Skin epidermis (tissue), 12 donors: Measurements from ENCODE around the gene ZBTB14.

Source experiments
- H3K27ac ChIP-seq, 21 experiments: fragments of 200-600 bp; sonication (generic) in 11 of 21; one replicate each; pipeline ENCODE4 v1.5.0; 2020; ENCODE audit warnings: mild to moderate bottlenecking in 3 of 21, inconsistent platforms in 2 of 21, moderate library complexity in 2 of 21
- H3K4me3 ChIP-seq, 7 experiments: fragments of 200-600 bp; sonication (generic) in 2 of 7; one replicate each; pipeline ENCODE4 v1.5.0; 2020; ENCODE audit warnings: inconsistent platforms in 2 of 7, mild to moderate bottlenecking in 2 of 7, moderate library complexity in 1 of 7

ZBTB14 gene, protein sequence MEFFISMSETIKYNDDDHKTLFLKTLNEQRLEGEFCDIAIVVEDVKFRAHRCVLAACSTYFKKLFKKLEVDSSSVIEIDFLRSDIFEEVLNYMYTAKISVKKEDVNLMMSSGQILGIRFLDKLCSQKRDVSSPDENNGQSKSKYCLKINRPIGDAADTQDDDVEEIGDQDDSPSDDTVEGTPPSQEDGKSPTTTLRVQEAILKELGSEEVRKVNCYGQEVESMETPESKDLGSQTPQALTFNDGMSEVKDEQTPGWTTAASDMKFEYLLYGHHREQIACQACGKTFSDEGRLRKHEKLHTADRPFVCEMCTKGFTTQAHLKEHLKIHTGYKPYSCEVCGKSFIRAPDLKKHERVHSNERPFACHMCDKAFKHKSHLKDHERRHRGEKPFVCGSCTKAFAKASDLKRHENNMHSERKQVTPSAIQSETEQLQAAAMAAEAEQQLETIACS

GRCh38 chr18:5295231-5295920 lies at the start of gene ZBTB14:
Gene ZBTB14, minus strand, starts transcription at chr18:5295726. Its CDS starts 2,480 bp downstream, at chr18:5293246.
- Histone ChIP-seq H3K4me3 (peak within 1 kb of the TSS; percentile 59 to 92 (median 86)), H3K27ac (peak within 1 kb of the TSS; percentile 88 to 100 (median 99))

- H3K4me3 ChIP-seq = no peak overlapping the region
These were observed 43.8 kb upstream of the ZBTB14 start for GRCh38 chr18:5339202-5339834.

GRCh38 chr18:5334456-5335075 lies 39.0 kb upstream of the ZBTB14 start:
- no peak overlapping the region for H3K4me3 ChIP-seq
- H3K27ac ChIP-seq = no peak overlapping the region

More at GRCh38 chr18:5339202-5339834, 43.8 kb upstream of the ZBTB14 start:
- H3K27ac ChIP-seq = no peak overlapping the region

- Histone ChIP-seq H3K27ac (no peak overlapping the region), H3K4me3 (no peak overlapping the region)
These were observed 22.7 kb upstream of the ZBTB14 start for GRCh38 chr18:5318061-5318700.

GRCh38 chr18:5317186-5317585 lies 21.7 kb upstream of the ZBTB14 start:
- Histone ChIP-seq H3K27ac (no peak overlapping the region), H3K4me3 (no peak overlapping the region)

GRCh38 chr18:5315838-5316237 lies 20.3 kb upstream of the ZBTB14 start:
- no peak overlapping the region for H3K27ac ChIP-seq
- H3K4me3 ChIP-seq = no peak overlapping the region

GRCh38 chr18:5311301-5311989 lies 15.9 kb upstream of the ZBTB14 start:
- H3K27ac ChIP-seq = no peak overlapping the region
- no peak overlapping the region for H3K4me3 ChIP-seq

GRCh38 chr18:5309888-5310470 lies 14.5 kb upstream of the ZBTB14 start:
- H3K27ac ChIP-seq = peak overlapping the region in 7 of 21 experiments; percentile 5 to 58 (median 30)
- peak overlapping the region in 1 of 7 experiments; percentile 11 for H3K4me3 ChIP-seq

- no peak overlapping the region for H3K27ac ChIP-seq
- H3K4me3 ChIP-seq = no peak overlapping the region
These were observed 10.3 kb upstream of the ZBTB14 start for GRCh38 chr18:5305835-5306234.

GRCh38 chr18:5304232-5304631 lies 8.7 kb upstream of the ZBTB14 start:
- no peak overlapping the region for H3K4me3 ChIP-seq
- no peak overlapping the region for H3K27ac ChIP-seq

DNA sequence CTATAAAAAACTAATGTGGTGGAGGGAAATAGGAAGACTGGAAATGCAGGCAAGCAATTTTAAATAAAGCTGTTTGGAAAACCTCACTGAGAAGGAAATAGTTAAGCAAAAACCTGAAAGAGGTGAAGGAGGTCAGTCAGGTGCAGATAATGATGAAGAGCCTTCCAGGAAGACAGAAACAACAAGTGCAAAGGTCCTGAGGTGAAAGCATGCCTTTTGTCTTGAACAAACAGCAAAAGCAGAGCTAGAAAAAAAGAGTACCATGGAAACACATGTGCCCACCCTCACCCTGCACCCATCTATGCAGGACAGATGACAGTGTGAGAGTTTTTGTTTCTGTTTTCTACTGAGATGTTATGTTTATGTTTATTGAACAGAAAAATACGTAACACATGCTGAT lies 8.1 kb upstream of the ZBTB14 start:
- H3K4me3 ChIP-seq = no peak overlapping the region
- no peak overlapping the region for H3K27ac ChIP-seq

DNA sequence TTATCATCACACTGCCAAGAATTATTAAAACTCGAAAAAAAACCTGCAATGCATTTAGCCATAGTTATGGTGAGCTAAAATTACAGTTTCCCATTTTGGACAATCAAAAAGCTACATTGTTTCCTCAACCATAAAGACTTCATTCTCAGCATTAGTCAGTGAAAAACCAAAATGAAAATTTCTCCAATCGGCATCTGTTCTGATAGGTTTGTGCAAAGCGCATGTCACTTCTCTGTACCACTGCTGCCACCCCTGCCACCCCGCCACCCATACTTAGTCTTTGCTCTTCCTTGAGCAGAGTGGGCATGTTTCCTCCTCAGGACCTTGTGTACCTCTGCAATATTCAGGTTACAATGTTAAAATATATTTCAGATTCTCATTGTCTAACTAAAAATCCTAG lies 7.1 kb upstream of the ZBTB14 start:
- no peak overlapping the region for H3K27ac ChIP-seq
- no peak overlapping the region for H3K4me3 ChIP-seq

GRCh38 chr18:5300476-5301010 lies 5.0 kb upstream of the ZBTB14 start:
- Histone ChIP-seq H3K27ac (no peak overlapping the region), H3K4me3 (no peak overlapping the region)

DNA sequence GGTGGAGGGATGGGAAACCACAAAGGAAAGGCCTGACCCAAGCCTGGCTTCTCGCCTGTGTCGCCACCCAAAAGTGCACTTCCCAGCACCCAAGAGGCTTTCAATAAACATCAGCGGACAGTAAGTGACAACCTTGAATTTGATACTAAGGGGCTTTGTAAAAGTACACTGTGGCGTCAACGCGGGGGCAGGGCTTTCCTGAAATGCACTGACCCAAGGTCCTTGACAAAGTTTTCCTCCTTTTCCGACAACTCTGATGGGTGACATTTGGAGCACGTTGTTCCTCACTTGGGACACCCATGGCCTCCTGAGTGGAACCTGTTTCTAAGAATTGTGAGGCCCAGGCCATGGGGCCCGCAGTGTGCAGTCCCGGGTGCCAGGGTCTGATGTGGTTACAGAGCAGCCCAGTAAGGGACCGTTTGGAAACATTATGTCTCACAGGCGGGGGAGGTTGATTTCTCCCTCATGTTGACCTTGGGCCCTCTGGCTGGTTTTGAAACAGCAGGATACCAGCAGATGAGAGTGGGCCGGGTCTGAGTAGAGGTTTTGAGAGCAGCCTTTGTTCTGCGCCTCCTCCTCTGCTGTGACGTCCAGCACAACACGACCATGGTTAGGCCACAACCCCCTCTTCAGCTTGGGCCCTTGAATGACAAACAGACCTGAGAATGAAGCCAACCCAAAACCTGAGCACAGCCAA lies 2.8 kb upstream of the ZBTB14 start:
- H3K4me3 ChIP-seq = no peak overlapping the region
- H3K27ac ChIP-seq = no peak overlapping the region

GRCh38 chr18:5297597-5297996 lies 2.1 kb upstream of the ZBTB14 start:
- H3K4me3 ChIP-seq = no peak overlapping the region

DNA sequence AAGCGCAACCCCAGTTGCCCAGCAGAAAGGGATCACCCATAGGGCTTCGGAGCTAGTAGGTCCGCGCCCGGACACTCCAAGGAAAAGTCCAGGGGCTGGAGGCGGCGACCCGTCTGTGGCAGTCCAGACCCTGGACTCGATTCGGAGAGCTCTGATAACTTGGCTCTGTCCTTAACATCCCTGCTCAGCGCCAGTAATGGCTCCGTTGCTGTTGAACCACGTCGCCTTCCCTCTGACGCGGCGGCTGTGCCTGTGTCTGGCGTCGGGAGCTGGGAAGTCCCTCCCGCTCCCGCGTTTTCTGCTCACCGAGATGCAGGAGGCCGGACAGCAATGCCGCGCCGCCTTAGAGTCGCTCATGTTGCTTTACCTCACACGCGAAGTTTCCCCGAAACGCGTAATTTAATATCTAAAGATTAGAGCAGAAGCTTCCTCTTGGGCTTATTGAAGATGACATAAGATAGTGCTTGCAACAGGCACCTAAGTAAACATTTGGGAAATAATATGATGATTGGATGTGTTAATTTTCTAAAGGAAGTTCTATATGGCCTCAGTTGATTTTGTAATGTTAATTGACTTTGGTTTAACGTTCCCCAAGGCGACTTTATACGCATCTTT lies 1.3 kb upstream of the ZBTB14 start:
- Histone ChIP-seq H3K27ac (peak overlapping the region; percentile 73 to 100 (median 99)), H3K4me3 (peak overlapping the region; percentile 56 to 92 (median 84))

More at GRCh38 chr18:5297597-5297996, 2.1 kb upstream of the ZBTB14 start:
- peak overlapping the region in 6 of 21 experiments; percentile 88 to 100 (median 96) for H3K27ac ChIP-seq
